Hepatocyte (in vitro differentiated cells): Measurements from ENCODE around the gene WNK1. TPM values are rescaled to one million over a fixed set of nuclear protein-coding genes. Genes with fewer than 3 reads are reported as not detected.

Source experiments
- DNase-seq: peaks from one replicate; pipeline ENCODE4 v3.0.0-alpha.2; 2016; ENCODE audit warnings: low spot score
- H2AFZ ChIP-seq: fragments of 200-600 bp; sonication (generic); 2 replicates; pipeline ENCODE4 v1.6.0; 2016; ENCODE audit warnings: antibody characterized with exemption, mild to moderate bottlenecking
- H3K27ac ChIP-seq: fragments of 200-600 bp; sonication (generic); 2 replicates; pipeline ENCODE4 v1.5.1; 2016; ENCODE audit warnings: mild to moderate bottlenecking
- H3K27me3 ChIP-seq: fragments of 200-600 bp; sonication (generic); 2 replicates; pipeline ENCODE4 v1.6.1; 2016
- H3K36me3 ChIP-seq: fragments of 200-600 bp; sonication (generic); replicated peaks from 2 replicates; pipeline ENCODE4 v1.5.1; 2016; ENCODE audit warnings: low read depth; ENCODE audit not compliant: insufficient read depth
- H3K4me1 ChIP-seq: fragments of 200-600 bp; sonication (generic); 2 replicates; pipeline ENCODE4 v1.5.1; 2016; ENCODE audit warnings: mild to moderate bottlenecking, moderate library complexity; ENCODE audit not compliant: insufficient read depth
- H3K4me2 ChIP-seq: fragments of 200-600 bp; sonication (generic); 2 replicates; pipeline ENCODE4 v1.6.0; 2016
- H3K4me3 ChIP-seq: fragments of 200-600 bp; sonication (generic); 2 replicates; pipeline ENCODE4 v1.5.1; 2016; ENCODE audit warnings: mild to moderate bottlenecking
- H3K79me2 ChIP-seq: fragments of 200-600 bp; sonication (generic); 2 replicates; pipeline ENCODE4 v1.6.0; 2017; ENCODE audit warnings: mild to moderate bottlenecking
- H3K9me2 ChIP-seq: fragments of 200-600 bp; sonication (generic); replicated peaks from 2 replicates; pipeline ENCODE4 v1.6.0; 2017; ENCODE audit warnings: mild to moderate bottlenecking; ENCODE audit not compliant: insufficient read depth
- H3K9me3 ChIP-seq: fragments of 200-600 bp; sonication (generic); 2 replicates; pipeline ENCODE4 v1.5.1; 2016; ENCODE audit warnings: low read depth, mild to moderate bottlenecking
- H4K20me1 ChIP-seq: fragments of 200-600 bp; sonication (generic); 2 replicates; pipeline ENCODE4 v1.6.0; 2016; ENCODE audit warnings: mild to moderate bottlenecking; ENCODE audit not compliant: insufficient read depth, poor library complexity, severe bottlenecking
- EZH2 ChIP-seq: fragments of 200-600 bp; sonication (generic); IDR thresholded peaks from 2 replicates; pipeline ENCODE4 v1.6.1; 2016; ENCODE audit warnings: antibody characterized with exemption, mild to moderate bottlenecking, borderline replicate concordance
- EZH2phosphoT487 ChIP-seq: fragments of 200-600 bp; sonication (generic); IDR thresholded peaks from one replicate; pipeline ENCODE4 v1.6.1; 2018; ENCODE audit warnings: antibody characterized with exemption, mild to moderate bottlenecking, low read depth, moderate library complexity; ENCODE audit not compliant: unreplicated experiment, severe bottlenecking
- WGBS: methylation state at CpG from one replicate; pipeline ENCODE4 v1.1.6; 2016; ENCODE audit warnings: low lambda C conversion rate; ENCODE audit errors: missing lambda C conversion rate; 5-methylcytosine and 5-hydroxymethylcytosine counted together
- polyA plus RNA-seq: library from polyadenylated mRNA; unstranded; fragments of >200 nt; fragmentation: Nextera tagmentation; extraction: Ambion mirVana; gene quantifications from 2 replicates; pipeline ENCODE4 v1.2.1, GENCODE V29; 2016
- total RNA-seq: library from RNA; depleted of rRNA; stranded (reverse); fragments of >200 nt; gene quantifications from 2 replicates; pipeline ENCODE4 v1.2.3, GENCODE V29; 2014
- TF ChIP-seq, protein P1 (sequence below): fragments of 200-600 bp; sonication (generic); IDR thresholded peaks from 2 replicates; pipeline ENCODE4 v1.5.1; 2016; ENCODE audit warnings: antibody characterized with exemption, mild to moderate bottlenecking; ENCODE audit not compliant: poor library complexity

The WNK1 gene
- total and polyA plus RNA-seq, 2 experiments from 2014 or later = 58.5 to 62.6 TPM

DNA sequence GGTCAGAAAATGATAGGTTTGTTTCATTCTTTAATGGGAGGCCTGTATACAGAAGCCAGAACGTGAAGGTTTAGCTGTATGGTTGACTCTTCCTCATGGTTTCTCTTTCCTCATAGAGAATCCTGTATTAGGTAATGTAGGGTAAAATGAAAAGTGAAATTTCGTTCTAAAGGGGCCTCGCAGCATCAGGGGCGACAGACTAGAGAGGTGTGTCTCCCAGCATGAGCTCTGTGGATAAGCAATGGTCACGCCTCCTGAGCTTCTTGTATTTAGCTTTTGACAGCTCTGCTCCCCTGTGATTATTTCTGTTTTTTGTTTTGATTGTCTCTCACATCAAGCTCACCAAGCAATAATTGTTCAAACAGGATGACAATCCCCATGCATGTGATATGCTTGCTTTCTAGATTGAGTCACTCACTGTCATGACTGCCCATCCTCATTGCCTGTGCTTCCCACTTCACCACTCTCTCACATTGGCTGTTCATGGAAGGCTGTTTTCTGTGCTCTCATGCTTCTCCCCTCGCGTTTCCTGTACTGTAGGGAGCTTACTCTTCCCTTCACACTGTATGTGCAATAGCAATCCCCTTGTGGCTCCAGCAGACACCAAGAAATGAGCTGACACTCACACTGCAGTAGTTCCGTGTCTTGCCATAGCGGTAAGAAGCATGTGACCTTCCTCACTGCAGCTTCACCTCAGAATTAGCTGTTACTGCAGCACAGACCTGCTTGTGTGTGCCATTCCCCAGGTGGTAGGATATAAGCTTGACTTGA, 153.1 kb downstream of the WNK1 start:
- WGBS = 93% methylated on average over 9 of the region's 9 CpGs
- H3K9me3 ChIP-seq = no peaks in the 10 kb centered on the region
- DNase-seq = no peak
- H3K9me2 ChIP-seq = no peaks in the 10 kb centered on the region
- peaks cover 4% of the 10 kb centered on the region for H3K36me3 ChIP-seq
- H3K4me1 ChIP-seq = no peaks in the 10 kb centered on the region
- no peaks in the 10 kb centered on the region for H3K27me3 ChIP-seq
- no peaks in the 10 kb centered on the region for H4K20me1 ChIP-seq
- TF ChIP-seq EZH2phosphoT487 = no peak
- TF ChIP-seq EZH2 = no peak
- TF ChIP-seq, protein P1, sequence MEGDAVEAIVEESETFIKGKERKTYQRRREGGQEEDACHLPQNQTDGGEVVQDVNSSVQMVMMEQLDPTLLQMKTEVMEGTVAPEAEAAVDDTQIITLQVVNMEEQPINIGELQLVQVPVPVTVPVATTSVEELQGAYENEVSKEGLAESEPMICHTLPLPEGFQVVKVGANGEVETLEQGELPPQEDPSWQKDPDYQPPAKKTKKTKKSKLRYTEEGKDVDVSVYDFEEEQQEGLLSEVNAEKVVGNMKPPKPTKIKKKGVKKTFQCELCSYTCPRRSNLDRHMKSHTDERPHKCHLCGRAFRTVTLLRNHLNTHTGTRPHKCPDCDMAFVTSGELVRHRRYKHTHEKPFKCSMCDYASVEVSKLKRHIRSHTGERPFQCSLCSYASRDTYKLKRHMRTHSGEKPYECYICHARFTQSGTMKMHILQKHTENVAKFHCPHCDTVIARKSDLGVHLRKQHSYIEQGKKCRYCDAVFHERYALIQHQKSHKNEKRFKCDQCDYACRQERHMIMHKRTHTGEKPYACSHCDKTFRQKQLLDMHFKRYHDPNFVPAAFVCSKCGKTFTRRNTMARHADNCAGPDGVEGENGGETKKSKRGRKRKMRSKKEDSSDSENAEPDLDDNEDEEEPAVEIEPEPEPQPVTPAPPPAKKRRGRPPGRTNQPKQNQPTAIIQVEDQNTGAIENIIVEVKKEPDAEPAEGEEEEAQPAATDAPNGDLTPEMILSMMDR = no peak
- no peak overlapping the region for H3K27ac ChIP-seq
- H3K4me3 ChIP-seq = no peak overlapping the region
- no peak overlapping the region for H2AFZ ChIP-seq
- H3K79me2 ChIP-seq = peaks cover 6% of the 10 kb centered on the region
- no peak overlapping the region for H3K4me2 ChIP-seq

DNA sequence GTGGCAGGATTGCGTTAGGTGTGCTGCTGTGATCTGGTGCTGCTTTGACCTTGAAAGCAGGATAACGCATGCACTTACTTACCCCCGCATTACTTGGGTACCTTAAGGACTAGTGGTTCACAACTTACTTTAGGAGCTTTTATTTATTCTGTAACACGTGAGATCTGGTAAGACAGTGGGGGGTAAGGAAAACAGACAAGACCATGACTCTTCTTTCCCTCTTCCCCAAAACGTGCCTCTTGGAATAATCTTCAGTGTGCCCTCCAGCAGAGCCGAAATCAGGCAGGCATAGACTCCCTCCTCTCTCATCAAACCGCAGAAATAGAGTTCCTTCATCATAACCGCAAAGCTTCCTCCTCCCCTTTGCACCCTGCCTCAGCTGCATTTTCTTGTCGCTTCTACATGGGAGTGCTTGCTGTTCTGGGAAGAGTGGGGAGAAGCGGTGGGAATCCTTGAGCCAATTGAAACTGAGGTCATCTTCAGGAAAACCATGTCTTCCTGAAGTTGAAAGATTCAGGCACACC, 153.7 kb downstream of the WNK1 start:
- H4K20me1 ChIP-seq = no peaks in the 10 kb centered on the region
- no peak overlapping the region for H2AFZ ChIP-seq
- no peaks in the 10 kb centered on the region for H3K4me1 ChIP-seq
- H3K27me3 ChIP-seq = no peaks in the 10 kb centered on the region
- TF ChIP-seq EZH2 = no peak
- TF ChIP-seq EZH2phosphoT487 = no peak
- TF ChIP-seq, protein P1 = no peak
- WGBS = 92% methylated on average over 10 of the region's 10 CpGs
- H3K36me3 ChIP-seq = no peaks in the 10 kb centered on the region
- H3K27ac ChIP-seq = no peak overlapping the region
- H3K9me3 ChIP-seq = no peaks in the 10 kb centered on the region
- no peak for DNase-seq
- peaks cover 5% of the 10 kb centered on the region for H3K79me2 ChIP-seq
- H3K4me2 ChIP-seq = no peak overlapping the region
- H3K4me3 ChIP-seq = no peak overlapping the region
- no peaks in the 10 kb centered on the region for H3K9me2 ChIP-seq

DNA sequence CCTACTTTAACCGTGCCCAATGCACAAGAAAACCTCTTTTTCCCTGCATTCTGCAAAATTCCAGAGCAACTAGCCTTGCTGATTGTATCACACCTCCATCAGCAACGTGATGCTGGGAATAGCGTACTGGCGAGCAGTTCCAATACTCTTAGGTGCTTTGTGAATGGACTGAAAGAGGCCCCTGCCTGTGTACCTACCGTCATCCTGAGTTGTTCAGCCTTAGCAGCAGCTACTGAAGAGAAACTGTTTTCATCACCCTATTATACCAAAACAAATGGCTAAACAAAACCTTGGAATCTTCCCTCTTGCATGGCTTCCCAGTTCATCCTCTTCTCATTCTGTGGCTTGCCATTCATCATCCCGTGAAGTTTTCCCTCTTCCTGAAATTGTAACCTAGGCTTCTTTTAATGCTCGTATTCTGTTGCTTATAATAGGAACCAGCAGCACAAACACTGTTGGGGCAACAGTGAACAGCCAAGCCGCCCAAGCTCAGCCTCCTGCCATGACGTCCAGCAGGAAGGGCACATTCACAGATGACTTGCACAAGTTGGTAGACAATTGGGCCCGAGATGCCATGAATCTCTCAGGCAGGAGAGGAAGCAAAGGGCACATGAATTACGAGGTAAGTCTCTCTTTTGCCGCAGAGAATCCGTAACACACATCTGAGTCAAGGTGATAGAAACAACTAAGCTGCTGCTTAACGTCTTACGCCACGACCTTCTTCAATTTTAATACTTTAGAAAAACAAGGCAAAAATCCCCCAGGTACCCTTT, 155.2 kb downstream of the WNK1 start:
- no peaks in the 10 kb centered on the region for H3K36me3 ChIP-seq
- no peaks in the 10 kb centered on the region for H4K20me1 ChIP-seq
- no peaks in the 10 kb centered on the region for H3K9me3 ChIP-seq
- no peak overlapping the region for H2AFZ ChIP-seq
- H3K27me3 ChIP-seq = no peaks in the 10 kb centered on the region
- H3K4me1 ChIP-seq = no peaks in the 10 kb centered on the region
- no peak for DNase-seq
- H3K79me2 ChIP-seq = peaks cover 2% of the 10 kb centered on the region
- no peak overlapping the region for H3K4me2 ChIP-seq
- WGBS = 87% methylated on average over 16 of the region's 16 CpGs
- no peak overlapping the region for H3K27ac ChIP-seq
- no peak overlapping the region for H3K4me3 ChIP-seq
- no peaks in the 10 kb centered on the region for H3K9me2 ChIP-seq
- TF ChIP-seq, protein P1 = no peak
- TF ChIP-seq EZH2phosphoT487 = no peak
